ENCODE data around the gene ETFA. TPM values are rescaled to one million over a fixed set of nuclear protein-coding genes. Genes with fewer than 3 reads are reported as not detected.

ETFA gene
- total and polyA plus RNA-seq, 2 of the 8 experiments (the other 6 are each of a cell fraction or from before 2014, with no cell fraction given) = 60.9 to 90.0 TPM

DNA sequence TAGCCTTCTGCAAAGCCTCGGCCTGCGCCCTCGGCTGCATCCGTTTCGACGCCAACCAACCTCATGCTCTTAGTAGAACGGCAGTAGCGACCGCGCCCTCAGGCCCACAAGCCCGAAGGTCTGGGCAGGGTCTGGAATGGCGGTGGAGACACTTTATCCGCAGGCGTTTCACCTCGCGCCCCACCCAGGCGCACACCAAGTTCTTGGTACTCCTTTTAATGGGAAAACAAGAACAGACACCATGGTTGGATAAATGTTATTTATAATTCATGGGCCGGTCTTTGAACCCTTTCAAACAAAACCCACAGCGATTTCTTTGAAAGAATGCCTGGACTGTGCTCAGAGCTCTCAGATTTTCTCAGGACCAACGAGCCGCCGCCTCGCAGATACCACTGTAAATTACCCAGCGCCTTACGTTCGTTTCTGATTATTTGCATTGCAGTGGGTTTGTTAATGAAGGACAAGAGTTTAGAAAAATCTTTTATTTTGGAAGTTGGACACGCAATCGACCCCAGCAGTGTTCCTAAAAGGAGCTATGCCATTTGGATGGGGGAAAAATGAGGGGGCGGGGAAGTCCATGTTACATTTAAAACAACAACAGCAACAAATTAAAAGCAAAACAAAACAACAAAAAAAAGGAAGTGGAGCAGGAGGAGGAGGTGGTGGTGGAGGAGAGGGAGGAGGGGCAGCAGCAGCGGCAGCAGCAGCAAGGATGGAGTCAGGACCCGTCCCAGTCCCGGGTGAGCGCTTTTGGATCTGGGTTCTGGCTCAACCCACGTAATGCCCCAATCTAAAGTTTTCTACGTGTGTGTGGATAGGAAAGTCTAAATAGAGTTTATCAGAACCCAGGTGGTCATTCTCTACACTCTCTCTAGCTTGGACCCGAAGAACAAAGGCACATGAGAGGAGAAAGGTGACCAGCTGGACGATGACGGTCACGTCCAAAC, 24.3 kb upstream of the ETFA start (continued):
- TF ChIP-seq, protein P1, sequence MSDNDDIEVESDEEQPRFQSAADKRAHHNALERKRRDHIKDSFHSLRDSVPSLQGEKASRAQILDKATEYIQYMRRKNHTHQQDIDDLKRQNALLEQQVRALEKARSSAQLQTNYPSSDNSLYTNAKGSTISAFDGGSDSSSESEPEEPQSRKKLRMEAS (IDR thresholded peaks at IDR 0.05) = peak; percentile 99
- TF ChIP-seq CBX5 (IDR thresholded peaks at IDR 0.05; ENCODE audit: low read depth, low read length) (no peak), CTBP2 (IDR thresholded peaks at IDR 0.05; ENCODE audit: borderline replicate concordance, insufficient read depth, insufficient read length, low read length) (no peak), USF2 (IDR thresholded peaks at IDR 0.05; ENCODE audit: low read length) (no peak), POU5F1 (IDR thresholded peaks at IDR 0.05; ENCODE audit: low read depth, low read length) (no peak), TEAD4 (IDR thresholded peaks at IDR 0.05; ENCODE audit: low read depth, low read length) (no peak), TAF7 (optimal IDR thresholded peaks at IDR 0.05; ENCODE audit: borderline replicate concordance, low read depth, low read length) (no peak), EGR1 (IDR thresholded peaks at IDR 0.05; ENCODE audit: borderline replicate concordance, low read depth, low read length) (no peak), CREB1 (IDR thresholded peaks at IDR 0.05) (no peak), POLR2A (IDR thresholded peaks at IDR 0.05; ENCODE audit: control extremely low read depth in 1 of 2, low read depth in 2 of 2, low read length in 2 of 2) (peak in 1 of 2 experiments; percentile 49; a peak in 1 of 3 replicates), BCL11A (IDR thresholded peaks at IDR 0.05; ENCODE audit: low read depth in 2 of 2, low read length in 2 of 2) (no peak), ASH2L (IDR thresholded peaks at IDR 0.05; ENCODE audit: low read length) (peak; percentile 12), SIN3A (conservative IDR thresholded peaks at IDR 0.05 in 1 of 2, IDR thresholded peaks at IDR 0.05 in 1 of 2; ENCODE audit: low read depth in 1 of 2, low read length in 2 of 2) (no peak), KDM5A (IDR thresholded peaks at IDR 0.05; ENCODE audit: low read length) (no peak), CTCF (IDR thresholded peaks at IDR 0.05; ENCODE audit: control extremely low read depth in 1 of 3, insufficient read depth in 1 of 3, low read depth in 1 of 3, low read length in 3 of 3) (no peak), TCF12 (IDR thresholded peaks at IDR 0.05; ENCODE audit: low read depth, low read length) (no peak), CEBPB (IDR thresholded peaks at IDR 0.05; ENCODE audit: low read depth, low read length) (no peak), JUN (IDR thresholded peaks at IDR 0.05; ENCODE audit: low read depth, low read length) (no peak), CHD2 (IDR thresholded peaks at IDR 0.05; ENCODE audit: low read length) (no peak)
- TF ChIP-seq, protein P2, sequence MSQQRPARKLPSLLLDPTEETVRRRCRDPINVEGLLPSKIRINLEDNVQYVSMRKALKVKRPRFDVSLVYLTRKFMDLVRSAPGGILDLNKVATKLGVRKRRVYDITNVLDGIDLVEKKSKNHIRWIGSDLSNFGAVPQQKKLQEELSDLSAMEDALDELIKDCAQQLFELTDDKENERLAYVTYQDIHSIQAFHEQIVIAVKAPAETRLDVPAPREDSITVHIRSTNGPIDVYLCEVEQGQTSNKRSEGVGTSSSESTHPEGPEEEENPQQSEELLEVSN (IDR thresholded peaks at IDR 0.05) = peak; percentile 98

All from H1 (cell line).